Kidney epithelial cell (primary cell): ENCODE data around the gene EIF3B. TPM values are rescaled to one million over a fixed set of nuclear protein-coding genes. Genes with fewer than 3 reads are reported as not detected.
A peak's percentile ranks its signal among the peaks of the same experiment; 100 is the strongest.
"Not testable (repeated sequence)": the region's sequence is repeated elsewhere in the genome, so short reads cannot be mapped to it uniquely, and the experiment has no call there.

Experiments used
- DNase-seq: peaks from one replicate; pipeline ENCODE4 v3.0.0-alpha.2; 2010; ENCODE audit warnings: low read depth
- H3K27me3 ChIP-seq: 2 replicates; pipeline ENCODE4 v1.6.0; 2011; ENCODE audit warnings: low read length; ENCODE audit not compliant: control insufficient read depth, insufficient read depth
- H3K36me3 ChIP-seq: 2 replicates; pipeline ENCODE4 v1.5.1; 2011; ENCODE audit warnings: low read length; ENCODE audit not compliant: control insufficient read depth, insufficient read depth
- H3K4me3 ChIP-seq: 2 replicates; pipeline ENCODE4 v1.5.1; 2011; ENCODE audit warnings: low read depth, mild to moderate bottlenecking, control low read depth, low read length
- CTCF ChIP-seq: IDR thresholded peaks from 2 replicates; pipeline ENCODE4 v1.5.1; 2011; ENCODE audit warnings: mild to moderate bottlenecking, moderate library complexity, low read length, control low read depth, inconsistent platforms; ENCODE audit not compliant: insufficient read depth, poor library complexity, severe bottlenecking
- total RNA-seq: library from RNA; depleted of rRNA; stranded (reverse); fragments of >200 nt; gene quantifications from 2 replicates; pipeline ENCODE4 v1.2.3, GENCODE V29; 2015

Gene EIF3B
- total RNA-seq, 1 donor from 2014 or later, result 153 TPM

- DNase-seq, result no peak
- no peak for TF ChIP-seq CTCF
- Histone ChIP-seq H3K36me3 (no peaks in the 10 kb centered on the region), H3K4me3 (no peak overlapping the region), H3K27me3 (no peaks in the 10 kb centered on the region)
Measured at GRCh38 chr7:2317556-2318293, 36.9 kb upstream of the EIF3B start.

DNA sequence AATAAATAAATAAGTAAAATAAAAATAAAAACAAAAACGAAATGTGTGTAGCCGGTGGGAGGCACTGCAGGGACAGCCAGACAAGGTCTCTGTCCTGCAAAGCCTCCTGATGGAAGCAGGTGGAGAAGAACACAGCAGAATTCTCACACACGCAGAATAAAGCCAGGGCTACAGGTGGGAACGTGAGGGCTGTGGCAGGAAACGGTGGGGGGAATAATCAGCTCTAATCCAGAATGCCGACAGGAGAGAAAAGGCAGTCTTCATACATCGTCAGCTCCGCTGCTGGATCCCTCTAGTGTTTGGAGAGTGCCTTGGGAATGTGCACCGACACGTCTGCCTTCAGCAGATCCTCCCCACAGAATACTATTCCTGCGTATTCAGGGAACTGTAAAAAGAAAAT is 33.6 kb upstream of the EIF3B start:
- no peaks in the 10 kb centered on the region for H3K36me3 ChIP-seq
- peak; percentile 23 for TF ChIP-seq CTCF
- no peak overlapping the region for H3K4me3 ChIP-seq
- H3K27me3 ChIP-seq, result no peaks in the 10 kb centered on the region
- no peak for DNase-seq

DNA sequence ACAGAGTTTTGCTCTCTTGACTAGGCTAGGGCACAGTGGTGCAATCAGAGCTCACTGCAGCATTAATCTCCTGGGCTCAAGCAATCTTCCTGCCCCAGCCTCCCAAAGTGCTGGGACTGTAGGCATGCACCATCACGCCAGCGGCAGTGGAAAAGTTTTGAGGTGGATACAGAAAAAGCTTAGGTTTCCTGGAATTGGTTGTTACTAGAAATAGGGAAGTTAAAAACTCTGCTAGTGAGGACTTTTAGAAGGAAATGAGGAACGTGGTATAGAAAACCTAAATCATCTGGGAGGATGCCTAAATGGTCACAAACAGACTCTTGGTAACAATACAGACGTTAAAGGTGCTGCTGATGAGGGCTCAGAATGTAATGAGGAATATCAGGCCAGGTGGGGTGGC is 29.5 kb upstream of the EIF3B start:
- Histone ChIP-seq H3K4me3 (no peak overlapping the region), H3K27me3 (no peaks in the 10 kb centered on the region), H3K36me3 (no peaks in the 10 kb centered on the region)
- DNase-seq, result no peak
- no peak for TF ChIP-seq CTCF

- no peak for TF ChIP-seq CTCF
- Histone ChIP-seq H3K4me3 (no peak overlapping the region), H3K36me3 (no peaks in the 10 kb centered on the region), H3K27me3 (no peaks in the 10 kb centered on the region)
- DNase-seq, result no peak
Measured at GRCh38 chr7:2326951-2327350, 27.7 kb upstream of the EIF3B start.

DNA sequence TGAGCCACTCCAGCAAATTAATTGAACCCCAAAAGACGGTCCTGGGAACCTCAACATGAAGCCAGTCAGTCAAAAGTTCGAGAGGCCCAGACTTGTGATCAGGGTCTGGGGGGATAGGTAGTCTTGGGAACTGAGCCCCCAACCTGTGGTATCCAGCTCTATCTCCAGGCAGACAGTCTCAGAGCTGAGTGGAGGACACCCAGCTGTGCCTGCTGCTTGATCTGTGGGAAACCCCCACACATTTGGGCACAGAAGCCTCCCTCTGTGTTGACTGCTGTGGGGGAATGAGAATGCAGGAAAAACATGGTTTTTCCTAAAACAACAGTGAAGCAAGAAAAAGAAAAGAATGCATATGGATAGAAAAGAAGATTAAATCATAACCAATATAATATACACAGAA is 24.1 kb upstream of the EIF3B start:
- Histone ChIP-seq H3K27me3 (no peaks in the 10 kb centered on the region), H3K36me3 (no peaks in the 10 kb centered on the region), H3K4me3 (no peak overlapping the region)
- no peak for TF ChIP-seq CTCF
- no peak for DNase-seq

DNA sequence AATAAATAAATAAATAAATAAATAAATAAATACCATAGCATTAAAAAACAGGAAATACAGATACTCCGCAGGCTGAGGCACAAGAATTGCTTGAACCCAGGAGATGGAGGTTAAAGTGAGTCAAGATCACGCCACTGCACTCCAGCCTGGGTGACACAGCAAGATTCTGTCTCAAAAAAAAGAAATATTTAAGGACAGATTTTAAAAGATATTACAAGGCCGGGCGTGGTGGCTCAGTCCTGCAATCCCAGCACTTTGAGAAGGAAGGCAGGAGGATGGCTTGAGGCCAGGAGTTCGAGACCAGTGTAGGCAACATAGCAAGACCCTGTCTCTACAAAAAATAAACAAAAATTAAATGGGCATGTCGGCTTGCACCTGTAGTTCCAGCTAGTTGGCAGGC is 22.9 kb upstream of the EIF3B start:
- TF ChIP-seq CTCF, result no peak
- Histone ChIP-seq H3K36me3 (no peaks in the 10 kb centered on the region), H3K4me3 (no peak overlapping the region), H3K27me3 (no peaks in the 10 kb centered on the region)
- no peak for DNase-seq

- not testable (repeated sequence) for DNase-seq, H3K27me3 ChIP-seq, H3K4me3 ChIP-seq, H3K36me3 ChIP-seq
Measured at GRCh38 chr7:2332606-2333231, 21.9 kb upstream of the EIF3B start.
